ENCODE results near the gene KCNIP1. TPM values are rescaled to one million over a fixed set of nuclear protein-coding genes. Genes with fewer than 3 reads are reported as not detected.

Gene KCNIP1
- total and polyA plus RNA-seq, 2 of the 13 experiments (the other 11 are each of a cell fraction or from before 2014, with no cell fraction given) = not detected

DNA sequence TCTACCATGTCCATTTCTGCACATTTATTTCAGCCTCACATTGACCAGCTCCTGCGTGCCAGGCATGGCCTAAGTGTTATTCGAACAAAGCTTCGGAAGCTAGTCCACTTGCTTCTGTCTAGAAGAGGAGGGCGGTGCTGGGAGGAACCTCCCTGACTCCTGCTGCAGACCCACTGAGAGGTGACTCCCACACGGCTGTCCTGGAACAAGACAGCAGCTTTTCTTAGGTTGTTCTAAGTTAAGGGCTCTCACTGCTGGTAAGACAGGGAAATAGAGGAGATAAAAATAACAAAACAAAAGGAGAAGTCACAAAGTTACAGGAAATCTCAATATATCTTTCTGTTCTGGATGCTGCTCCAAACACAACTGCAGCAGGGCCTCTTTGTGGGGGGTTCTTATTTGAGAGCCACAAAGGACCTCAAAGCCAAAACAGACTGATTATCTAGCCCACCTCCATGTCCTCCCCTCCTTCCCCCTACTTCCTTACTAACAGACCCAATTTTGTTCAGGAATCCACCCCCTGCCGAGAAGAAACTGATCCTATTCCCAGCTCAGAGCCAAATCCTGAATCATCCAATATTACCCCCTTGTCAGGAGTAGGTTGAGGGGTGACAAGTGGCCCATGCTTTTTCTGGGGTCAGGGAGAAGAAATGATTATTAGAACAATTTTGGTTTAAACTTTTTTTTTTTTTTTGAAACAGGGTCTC lies 28.4 kb upstream of the KCNIP1 start:
- 25% methylated on average over 6 of the region's 6 CpGs for WGBS (ENCODE audit: low lambda C conversion rate)
- intact Hi-C loops (cut with micrococcal nuclease; ENCODE audit: unreplicated experiment) (no loop called here), in situ Hi-C loops (cut with HindIII; ENCODE audit: extremely low pct_ligation_motif_present, low pct_unique_long_range_greater_than_20kb) (no loop called here)
- no peaks in the 10 kb centered on the region for H3K4me1 ChIP-seq (ENCODE audit: insufficient read depth, low read length)
- no peaks in the 10 kb centered on the region for H3K9me3 ChIP-seq (ENCODE audit: low read length)
- no peaks in the 10 kb centered on the region for H3K36me3 ChIP-seq (replicated peaks in 1 of 2; ENCODE audit: control insufficient read depth in 1 of 2, insufficient read depth in 2 of 2, low read length in 2 of 2)
- no peak overlapping the region for H3K4me2 ChIP-seq (ENCODE audit: low read depth, low read length)
- no TSS peak for BruUV-seq (replicated peaks)
- FAIRE-seq (no peak), ATAC-seq (no peak), DNase-seq (ENCODE audit: low spot score) (no peak)
- H3K79me2 ChIP-seq (ENCODE audit: insufficient read depth, low read length) = no peaks in the 10 kb centered on the region
- POLR2A ChIA-PET = no interaction called here
- CTCF ChIA-PET (ENCODE audit: low intra/inter-chr PET ratio, low total read pairs) = no interaction called here
- H4K20me1 ChIP-seq (ENCODE audit: insufficient read depth, low read length) = no peaks in the 10 kb centered on the region
- no peak overlapping the region for H2AFZ ChIP-seq (ENCODE audit: low read length)
- H3K4me3 ChIP-seq (replicated peaks in 1 of 3; ENCODE audit: insufficient read depth in 1 of 3, low read depth in 2 of 3, low read length in 3 of 3) = no peak overlapping the region
- H3K27me3 ChIP-seq (ENCODE audit: control insufficient read depth in 1 of 2, insufficient read depth in 2 of 2, low read length in 2 of 2) = peaks cover 0 to 6% of the 10 kb centered on the region in 2 experiments; a peak in 1 of 5 replicates
- no peak overlapping the region for H3K27ac ChIP-seq (ENCODE audit: extremely low read length, insufficient read depth, low read length)
- H3K9ac ChIP-seq (ENCODE audit: insufficient read depth, low read depth, low read length) = no peak overlapping the region
- TF ChIP-seq NFE2L2 (IDR thresholded peaks at IDR 0.05; ENCODE audit: low read length) = no peak
- no peak for TF ChIP-seq ZNF543 (CRISPR knock-in tag; IDR thresholded peaks at IDR 0.05)
- no peak for TF ChIP-seq NCOA2 (CRISPR knock-in tag; IDR thresholded peaks at IDR 0.05)
- TF ChIP-seq NFIB (CRISPR knock-in tag; IDR thresholded peaks at IDR 0.05; ENCODE audit: borderline replicate concordance) = no peak
- no peak for TF ChIP-seq TEAD2 (CRISPR knock-in tag; IDR thresholded peaks at IDR 0.05)
- TF ChIP-seq ZFP36L2 (CRISPR knock-in tag; IDR thresholded peaks at IDR 0.05) = no peak
- no peak for TF ChIP-seq ZNF317 (CRISPR knock-in tag; IDR thresholded peaks at IDR 0.05)

DNA sequence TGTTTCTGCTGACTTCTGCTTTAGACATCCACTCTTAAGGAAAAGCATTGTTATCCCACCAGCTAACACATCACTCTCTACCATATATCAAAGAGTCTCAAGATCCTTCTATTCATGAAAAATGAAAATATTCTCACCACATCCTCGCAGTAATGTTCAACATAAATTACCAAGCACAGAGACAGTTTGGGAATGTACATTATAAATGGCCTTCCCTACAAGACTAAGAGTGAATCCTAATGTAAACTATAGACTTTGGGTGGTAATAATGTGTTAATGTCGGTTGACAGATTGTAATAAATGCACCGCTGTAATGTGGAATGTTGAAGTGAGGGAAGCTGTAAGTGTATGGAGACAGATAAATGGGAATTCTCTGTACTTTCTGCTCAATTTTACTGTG lies 27.1 kb upstream of the KCNIP1 start:
- no peaks in the 10 kb centered on the region for H3K9me3 ChIP-seq (ENCODE audit: low read length)
- H3K4me2 ChIP-seq (ENCODE audit: low read depth, low read length) = no peak overlapping the region
- no peak for FAIRE-seq
- H2AFZ ChIP-seq (ENCODE audit: low read length) = no peak overlapping the region
- WGBS (ENCODE audit: low lambda C conversion rate) = 46% methylated on average over 3 of the region's 3 CpGs
- H3K4me3 ChIP-seq (replicated peaks in 1 of 3; ENCODE audit: insufficient read depth in 1 of 3, low read depth in 2 of 3, low read length in 3 of 3) = no peak overlapping the region
- ATAC-seq = no peak
- H3K79me2 ChIP-seq (ENCODE audit: insufficient read depth, low read length) = no peaks in the 10 kb centered on the region
- intact Hi-C loops (cut with micrococcal nuclease; ENCODE audit: unreplicated experiment) (no loop called here), in situ Hi-C loops (cut with HindIII; ENCODE audit: extremely low pct_ligation_motif_present, low pct_unique_long_range_greater_than_20kb) (no loop called here)
- ChIA-PET CTCF (ENCODE audit: low intra/inter-chr PET ratio, low total read pairs) (no interaction called here), POLR2A (no interaction called here)
- no TSS peak for BruUV-seq (replicated peaks)
- no peaks in the 10 kb centered on the region for H3K36me3 ChIP-seq (replicated peaks in 1 of 2; ENCODE audit: control insufficient read depth in 1 of 2, insufficient read depth in 2 of 2, low read length in 2 of 2)
- no peaks in the 10 kb centered on the region for H4K20me1 ChIP-seq (ENCODE audit: insufficient read depth, low read length)
- DNase-seq (ENCODE audit: low spot score) = no peak
- no peak overlapping the region for H3K9ac ChIP-seq (ENCODE audit: insufficient read depth, low read depth, low read length)
- H3K4me1 ChIP-seq (ENCODE audit: insufficient read depth, low read length) = no peaks in the 10 kb centered on the region
- no peak overlapping the region for H3K27ac ChIP-seq (ENCODE audit: extremely low read length, insufficient read depth, low read length)
- H3K27me3 ChIP-seq (ENCODE audit: control insufficient read depth in 1 of 2, insufficient read depth in 2 of 2, low read length in 2 of 2) = no peaks in the 10 kb centered on the region
- TF ChIP-seq, protein P1, sequence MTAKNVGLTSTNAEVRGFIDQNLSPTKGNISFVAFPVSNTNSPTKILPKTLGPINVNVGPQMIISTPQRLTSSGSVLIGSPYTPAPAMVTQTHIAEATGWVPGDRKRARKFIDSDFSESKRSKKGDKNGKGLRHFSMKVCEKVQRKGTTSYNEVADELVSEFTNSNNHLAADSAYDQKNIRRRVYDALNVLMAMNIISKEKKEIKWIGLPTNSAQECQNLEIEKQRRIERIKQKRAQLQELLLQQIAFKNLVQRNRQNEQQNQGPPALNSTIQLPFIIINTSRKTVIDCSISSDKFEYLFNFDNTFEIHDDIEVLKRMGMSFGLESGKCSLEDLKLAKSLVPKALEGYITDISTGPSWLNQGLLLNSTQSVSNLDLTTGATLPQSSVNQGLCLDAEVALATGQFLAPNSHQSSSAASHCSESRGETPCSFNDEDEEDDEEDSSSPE (CRISPR knock-in tag; IDR thresholded peaks at IDR 0.05) = no peak
- TF ChIP-seq NFRKB (IDR thresholded peaks at IDR 0.05) (no peak), NCOA1 (CRISPR knock-in tag; IDR thresholded peaks at IDR 0.05) (no peak), ZNF329 (CRISPR knock-in tag; IDR thresholded peaks at IDR 0.05; ENCODE audit: low read depth) (no peak), LCORL (IDR thresholded peaks at IDR 0.05) (no peak), LCORL (CRISPR knock-in tag; IDR thresholded peaks at IDR 0.05) (no peak), ZNF235 (CRISPR knock-in tag; IDR thresholded peaks at IDR 0.05; ENCODE audit: borderline replicate concordance) (no peak), HOXA9 (CRISPR knock-in tag; IDR thresholded peaks at IDR 0.05; ENCODE audit: borderline replicate concordance) (no peak), ZNF33A (CRISPR knock-in tag; IDR thresholded peaks at IDR 0.05; ENCODE audit: borderline replicate concordance) (no peak)
- TF ChIP-seq, protein P2, sequence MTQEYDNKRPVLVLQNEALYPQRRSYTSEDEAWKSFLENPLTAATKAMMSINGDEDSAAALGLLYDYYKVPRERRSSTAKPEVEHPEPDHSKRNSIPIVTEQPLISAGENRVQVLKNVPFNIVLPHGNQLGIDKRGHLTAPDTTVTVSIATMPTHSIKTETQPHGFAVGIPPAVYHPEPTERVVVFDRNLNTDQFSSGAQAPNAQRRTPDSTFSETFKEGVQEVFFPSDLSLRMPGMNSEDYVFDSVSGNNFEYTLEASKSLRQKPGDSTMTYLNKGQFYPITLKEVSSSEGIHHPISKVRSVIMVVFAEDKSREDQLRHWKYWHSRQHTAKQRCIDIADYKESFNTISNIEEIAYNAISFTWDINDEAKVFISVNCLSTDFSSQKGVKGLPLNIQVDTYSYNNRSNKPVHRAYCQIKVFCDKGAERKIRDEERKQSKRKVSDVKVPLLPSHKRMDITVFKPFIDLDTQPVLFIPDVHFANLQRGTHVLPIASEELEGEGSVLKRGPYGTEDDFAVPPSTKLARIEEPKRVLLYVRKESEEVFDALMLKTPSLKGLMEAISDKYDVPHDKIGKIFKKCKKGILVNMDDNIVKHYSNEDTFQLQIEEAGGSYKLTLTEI (CRISPR knock-in tag; conservative IDR thresholded peaks at IDR 0.05) = no peak
- TF ChIP-seq, protein P3, sequence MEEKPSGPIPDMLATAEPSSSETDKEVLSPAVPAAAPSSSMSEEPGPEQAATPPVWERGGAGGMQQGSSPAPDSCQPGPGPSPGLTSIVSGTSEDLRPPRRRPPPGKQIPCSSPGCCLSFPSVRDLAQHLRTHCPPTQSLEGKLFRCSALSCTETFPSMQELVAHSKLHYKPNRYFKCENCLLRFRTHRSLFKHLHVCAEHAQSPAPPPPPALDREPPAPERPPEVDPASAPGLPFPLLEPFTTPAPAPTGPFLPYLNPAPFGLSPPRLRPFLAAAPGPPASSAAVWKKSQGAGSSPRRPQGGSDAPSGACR (CRISPR knock-in tag; IDR thresholded peaks at IDR 0.05) = no peak

All from HepG2 (cell line).